Muscle of arm (tissue), 12 donors: ENCODE measurements around the gene WDR59. TPM values are rescaled to one million over a fixed set of nuclear protein-coding genes. Genes with fewer than 3 reads are reported as not detected.
"Not testable (repeated sequence)": the region's sequence is repeated elsewhere in the genome, so short reads cannot be mapped to it uniquely, and the experiment has no call there.

Source experiments
- DNase-seq: peaks from one replicate; pipeline ENCODE4 v3.0.0-alpha.2; 2013
- polyA plus RNA-seq, 12 donors: library from polyadenylated mRNA; unstranded; fragments of 120-200 nt; gene quantifications; one replicate each; pipeline ENCODE4 v1.2.1, GENCODE V29; 2013; ENCODE audit not compliant: insufficient read length in 12 of 12

WDR59 gene
- polyA plus RNA-seq, 12 donors, result 37.0 to 84.5 (median 48.7) TPM; not detected in 1

DNA sequence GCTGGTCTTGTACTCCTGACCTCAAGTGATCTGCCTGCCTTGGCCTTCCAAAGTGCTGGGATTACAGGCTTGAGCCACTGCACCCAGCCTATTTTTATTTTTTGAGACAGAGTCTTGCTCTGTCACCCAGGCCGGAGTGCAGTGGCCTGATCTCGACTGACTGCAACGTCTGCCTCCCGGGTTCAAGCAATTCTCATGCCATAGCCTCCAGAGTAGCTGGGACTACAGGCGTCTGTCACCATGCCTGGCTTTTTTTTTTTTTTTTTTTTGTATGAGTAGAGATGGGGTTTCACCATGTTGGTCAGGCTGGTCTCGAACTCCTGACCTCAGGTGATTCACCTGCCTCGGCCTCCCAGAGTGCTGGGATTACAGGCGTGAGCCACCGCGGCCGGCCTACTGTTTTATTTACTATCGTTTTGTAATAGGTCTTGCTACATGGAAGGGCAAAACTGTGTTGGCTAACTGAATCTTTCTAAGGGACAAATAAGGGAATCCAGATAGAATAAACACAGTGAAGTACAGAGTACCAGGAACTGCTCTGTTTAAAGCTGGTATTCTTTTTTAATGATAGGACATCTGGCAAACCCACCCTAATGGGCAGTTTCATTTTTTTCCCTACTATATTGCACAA lies 31.6 kb upstream of the WDR59 start:
- not testable (repeated sequence) for DNase-seq

DNA sequence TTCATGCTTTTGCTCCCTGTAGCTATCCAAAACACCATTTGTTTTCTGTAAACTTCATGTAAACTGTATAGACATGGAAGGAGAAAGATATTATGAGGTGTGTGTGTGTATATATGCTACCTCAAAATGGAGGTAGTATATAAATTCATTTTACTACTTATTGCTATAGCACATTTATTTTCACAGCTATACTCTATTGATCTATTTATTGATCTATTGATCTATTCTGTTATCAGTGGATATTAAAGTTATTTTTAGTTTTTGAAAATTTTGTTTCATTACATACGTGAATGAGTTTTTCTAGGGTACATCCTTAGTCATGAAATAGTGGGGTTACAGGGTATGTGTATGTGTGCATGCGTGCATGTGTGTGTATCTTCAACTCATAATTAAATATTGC lies 29.4 kb upstream of the WDR59 start:
- DNase-seq, result no peak

DNA sequence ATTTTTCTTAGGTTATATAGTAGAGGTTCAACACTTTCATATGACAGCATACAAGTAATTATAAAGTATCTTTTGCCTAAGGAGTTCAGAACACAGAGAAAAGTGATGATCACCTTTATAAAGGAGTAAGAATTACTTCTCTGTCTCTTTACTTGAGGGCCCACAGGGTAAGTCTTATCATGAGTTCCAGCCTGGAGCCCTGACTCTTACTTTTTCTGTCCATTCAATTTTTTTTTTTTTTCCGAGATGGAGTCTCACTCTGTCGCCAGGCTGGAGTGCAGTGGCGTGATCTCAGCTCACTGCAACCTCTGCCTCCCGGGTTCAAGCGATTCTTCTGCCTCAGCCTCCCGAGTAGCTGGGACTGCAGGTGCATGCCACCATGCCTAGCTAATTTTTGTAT lies 28.2 kb upstream of the WDR59 start:
- not testable (repeated sequence) for DNase-seq

DNA sequence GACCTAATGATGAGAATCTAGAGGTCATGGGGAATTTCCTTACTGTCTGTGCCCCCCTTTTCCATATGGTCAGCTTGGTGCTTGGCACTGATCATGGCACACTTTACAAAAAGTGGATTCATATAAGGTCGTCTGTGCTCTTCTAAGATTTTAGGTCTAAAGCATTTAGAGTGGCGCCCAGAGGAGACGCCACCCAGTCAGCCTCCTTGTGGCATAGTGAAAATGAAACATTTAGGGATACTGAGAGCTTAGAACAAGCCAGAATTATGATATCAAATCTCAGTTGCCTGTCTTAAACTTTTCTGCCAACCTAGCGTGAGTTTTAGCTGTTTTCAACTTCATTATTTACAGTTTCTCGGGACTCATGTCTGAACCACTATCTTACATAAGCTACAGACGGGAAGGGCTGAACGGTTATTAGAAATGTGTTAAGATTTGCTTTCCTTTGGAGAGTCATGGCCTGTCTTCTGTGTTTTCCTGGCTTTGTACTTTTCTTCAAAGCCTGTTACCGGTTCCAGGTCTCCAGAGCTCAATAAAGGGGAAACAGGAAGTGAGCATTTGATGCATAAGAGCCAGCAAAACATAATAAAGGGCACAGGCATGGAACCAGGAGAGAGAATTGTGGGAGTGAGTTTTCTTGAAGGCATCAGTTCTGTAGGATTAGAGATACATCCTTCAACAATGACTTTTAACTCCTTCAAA lies 27.6 kb upstream of the WDR59 start:
- DNase-seq, result no peak

DNA sequence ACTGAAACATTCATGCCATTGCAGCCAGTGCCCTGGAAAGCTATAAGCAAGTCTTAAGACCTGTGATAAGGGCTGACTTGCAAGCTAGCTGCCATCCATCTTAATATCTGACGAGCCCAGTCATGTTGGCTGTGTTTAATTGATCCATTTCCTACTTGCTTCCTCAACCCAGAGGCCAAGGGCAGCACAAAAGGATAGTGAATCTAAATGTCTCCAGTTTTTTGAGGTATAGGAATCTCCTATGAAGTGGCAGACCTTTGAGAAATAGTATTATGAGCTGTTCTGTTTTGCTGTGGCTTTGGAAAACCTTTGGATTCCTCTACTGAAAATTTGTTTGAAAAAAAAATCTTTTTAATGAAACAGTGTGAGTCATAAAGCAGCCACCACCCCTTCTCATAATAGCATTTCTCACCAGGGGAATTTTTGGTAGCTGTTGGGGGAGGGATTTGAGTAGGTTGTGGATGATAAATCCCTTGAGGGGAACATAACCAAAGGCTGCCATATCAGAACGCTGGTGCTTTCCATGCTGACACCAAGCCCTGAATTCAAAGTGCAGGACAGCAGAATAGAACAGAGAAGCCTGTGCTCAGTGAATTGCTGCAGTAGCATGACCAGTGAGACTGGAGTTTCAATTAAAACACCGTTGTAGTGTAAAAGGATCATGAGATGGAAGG lies 26.8 kb upstream of the WDR59 start:
- no peak for DNase-seq

DNA sequence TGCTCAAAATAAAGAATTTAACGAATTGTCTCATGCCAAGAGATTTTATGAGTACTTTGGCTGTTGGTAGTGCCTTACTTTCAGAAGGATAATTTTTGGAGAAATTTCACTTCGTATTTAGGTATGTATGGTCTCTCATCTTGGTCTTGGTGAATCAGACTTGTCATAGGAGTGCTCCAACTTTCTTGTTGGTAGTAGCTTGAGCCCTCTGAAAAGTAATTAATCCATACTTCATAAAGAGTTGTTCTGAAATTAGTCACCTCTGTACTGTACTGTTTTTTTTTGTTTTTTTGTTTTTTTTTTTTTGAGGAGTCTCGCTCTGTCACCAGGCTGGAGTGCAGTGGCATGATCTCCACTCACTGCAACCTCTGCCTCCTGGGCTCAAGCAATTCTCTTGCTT lies 25.5 kb upstream of the WDR59 start:
- no peak for DNase-seq

- no peak for DNase-seq
Observed at GRCh38 chr16:75007443-75007842, 22.5 kb upstream of the WDR59 start.

- no peak for DNase-seq
Observed at GRCh38 chr16:75005697-75006096, 20.8 kb upstream of the WDR59 start.

GRCh38 chr16:75004460-75004859 lies 19.5 kb upstream of the WDR59 start:
- no peak for DNase-seq

DNA sequence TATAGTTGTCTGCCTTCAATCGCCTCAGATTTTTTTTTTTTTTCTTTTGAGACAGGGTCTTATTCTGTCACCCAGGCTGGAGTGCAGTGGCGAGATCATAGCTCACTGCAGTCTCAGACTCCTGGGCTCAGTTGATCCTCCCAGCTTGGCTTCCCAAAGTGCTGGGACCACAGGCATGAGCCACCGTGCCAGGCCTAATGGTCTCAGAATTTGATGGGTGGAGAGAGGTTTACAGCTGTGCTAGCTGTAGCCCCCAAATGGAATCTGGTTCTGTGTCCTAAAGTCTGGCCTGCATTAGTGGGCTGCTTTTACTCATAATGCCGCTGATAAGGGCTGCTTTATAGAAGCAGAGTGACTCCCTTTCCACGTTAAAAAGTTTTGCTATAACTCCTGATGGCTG lies 19.0 kb upstream of the WDR59 start:
- DNase-seq, result no peak

GRCh38 chr16:75002474-75002873 lies 17.6 kb upstream of the WDR59 start:
- DNase-seq, result no peak

GRCh38 chr16:75000481-75001081 lies 15.7 kb upstream of the WDR59 start:
- DNase-seq, result no peak

DNA sequence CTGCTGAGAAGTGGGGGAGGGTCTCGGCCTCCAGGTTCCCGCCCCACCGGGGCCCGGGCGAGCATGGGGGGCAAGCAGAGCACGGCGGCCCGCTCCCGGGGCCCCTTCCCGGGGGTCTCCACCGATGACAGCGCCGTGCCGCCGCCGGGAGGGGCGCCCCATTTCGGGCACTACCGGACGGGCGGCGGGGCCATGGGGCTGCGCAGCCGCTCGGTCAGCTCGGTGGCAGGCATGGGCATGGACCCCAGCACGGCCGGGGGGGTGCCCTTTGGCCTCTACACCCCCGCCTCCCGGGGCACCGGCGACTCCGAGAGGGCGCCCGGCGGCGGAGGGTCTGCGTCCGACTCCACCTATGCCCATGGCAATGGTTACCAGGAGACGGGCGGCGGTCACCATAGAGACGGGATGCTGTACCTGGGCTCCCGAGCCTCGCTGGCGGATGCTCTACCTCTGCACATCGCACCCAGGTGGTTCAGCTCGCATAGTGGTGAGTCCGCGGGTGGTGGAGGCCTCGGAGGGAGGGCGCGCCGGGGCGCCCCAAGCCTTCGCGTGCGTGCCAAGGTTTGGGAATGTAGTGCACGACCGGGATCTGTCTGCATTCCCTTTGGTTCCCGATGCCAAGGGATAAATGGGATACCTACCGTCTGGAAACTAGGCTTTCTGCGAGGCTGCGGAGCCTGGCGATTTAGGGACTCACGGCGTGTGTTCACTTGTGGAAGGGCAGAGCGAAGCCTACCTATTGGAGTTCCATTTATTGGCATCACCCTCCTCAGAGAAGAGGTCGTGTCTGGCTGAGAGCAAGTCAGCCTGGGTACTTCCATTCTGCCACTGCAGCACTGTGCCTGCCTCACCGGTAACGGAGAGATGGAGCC lies 14.9 kb upstream of the WDR59 start:
- peak; percentile 34 for DNase-seq

GRCh38 chr16:74999219-74999608 lies 14.3 kb upstream of the WDR59 start:
- DNase-seq, result peak; percentile 38

DNA sequence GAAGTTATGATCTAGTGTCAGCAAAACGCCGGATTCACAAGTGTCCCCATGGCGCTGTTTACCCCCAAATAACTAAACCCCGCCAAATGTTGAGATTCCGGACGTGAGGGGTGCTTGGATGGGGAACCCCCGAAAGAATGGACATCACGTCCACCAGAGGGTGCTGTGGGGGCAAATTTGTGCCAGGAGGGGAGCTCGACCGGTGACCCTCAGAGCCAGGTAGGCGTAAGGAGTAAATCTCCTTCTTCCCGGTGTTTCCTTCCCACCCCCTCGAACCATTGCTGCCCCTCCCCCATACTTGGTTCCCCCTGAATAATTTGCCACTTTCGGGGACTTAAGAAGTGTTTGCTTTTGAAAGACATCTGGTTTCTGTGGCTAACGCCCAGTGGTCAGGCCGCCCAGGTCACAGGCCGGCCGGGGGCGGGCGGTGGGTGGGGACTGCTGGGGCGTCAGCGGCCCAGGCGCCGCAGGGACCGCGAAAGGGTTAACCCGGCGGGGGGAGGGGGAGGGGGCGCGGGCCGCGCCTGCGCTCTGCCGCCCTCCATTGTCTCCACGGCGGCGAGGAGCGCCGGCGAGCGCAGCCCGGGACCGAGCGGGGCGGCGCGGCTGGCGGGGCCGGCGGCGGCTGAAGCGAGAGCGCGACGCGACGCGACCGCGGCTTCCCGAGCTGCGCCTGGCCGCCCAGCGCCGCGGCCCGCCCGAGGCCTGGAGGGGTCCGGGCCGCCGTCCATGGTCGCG lies 13.7 kb upstream of the WDR59 start, which contains the start of gene ZNRF1:
ZNRF1 (plus strand) TSS at position 544 of the 738 bp plus-strand sequence. CDS start 648 bp downstream, outside the sequence.
- DNase-seq, result peak; percentile 91

DNA sequence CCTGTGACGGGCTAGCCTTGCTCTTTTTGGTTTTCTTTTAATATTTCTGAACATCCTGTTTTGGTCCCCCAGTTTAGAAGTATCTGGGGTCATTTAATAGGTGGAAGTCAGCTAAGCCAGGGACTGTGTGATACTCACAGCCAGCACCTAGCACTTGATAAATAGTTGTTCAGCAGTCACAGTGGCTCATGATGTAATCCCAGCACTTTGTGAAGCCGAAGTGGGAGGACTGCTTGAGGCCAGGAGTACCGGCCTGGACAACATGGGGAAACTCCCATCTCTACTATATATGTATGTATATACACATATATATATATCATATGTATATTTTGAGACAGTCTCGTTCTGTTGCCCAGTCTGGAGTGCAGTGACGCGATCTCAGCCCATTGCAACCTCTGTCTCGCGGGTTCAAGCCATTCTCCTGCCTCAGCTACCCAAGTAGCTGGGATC lies 12.1 kb upstream of the WDR59 start:
- no peak for DNase-seq

DNA sequence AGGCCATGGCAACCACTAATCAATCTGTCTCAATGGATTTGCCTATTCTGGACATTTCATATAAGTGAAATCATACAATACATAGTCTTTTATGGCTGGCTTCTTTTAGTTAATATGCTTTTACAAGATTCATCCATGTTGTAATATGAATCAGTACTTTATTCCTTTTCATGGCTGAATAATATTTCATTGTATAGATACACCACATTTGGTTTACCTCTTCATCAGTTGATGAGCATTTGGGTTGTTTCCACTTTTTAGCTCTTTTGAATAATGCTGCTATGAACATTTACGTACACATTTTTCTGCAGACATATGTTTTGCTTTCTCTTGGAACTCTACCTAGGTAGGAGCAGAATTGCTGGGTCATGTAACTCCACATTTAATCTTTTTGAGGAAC lies 11.1 kb upstream of the WDR59 start:
- no peak for DNase-seq

DNA sequence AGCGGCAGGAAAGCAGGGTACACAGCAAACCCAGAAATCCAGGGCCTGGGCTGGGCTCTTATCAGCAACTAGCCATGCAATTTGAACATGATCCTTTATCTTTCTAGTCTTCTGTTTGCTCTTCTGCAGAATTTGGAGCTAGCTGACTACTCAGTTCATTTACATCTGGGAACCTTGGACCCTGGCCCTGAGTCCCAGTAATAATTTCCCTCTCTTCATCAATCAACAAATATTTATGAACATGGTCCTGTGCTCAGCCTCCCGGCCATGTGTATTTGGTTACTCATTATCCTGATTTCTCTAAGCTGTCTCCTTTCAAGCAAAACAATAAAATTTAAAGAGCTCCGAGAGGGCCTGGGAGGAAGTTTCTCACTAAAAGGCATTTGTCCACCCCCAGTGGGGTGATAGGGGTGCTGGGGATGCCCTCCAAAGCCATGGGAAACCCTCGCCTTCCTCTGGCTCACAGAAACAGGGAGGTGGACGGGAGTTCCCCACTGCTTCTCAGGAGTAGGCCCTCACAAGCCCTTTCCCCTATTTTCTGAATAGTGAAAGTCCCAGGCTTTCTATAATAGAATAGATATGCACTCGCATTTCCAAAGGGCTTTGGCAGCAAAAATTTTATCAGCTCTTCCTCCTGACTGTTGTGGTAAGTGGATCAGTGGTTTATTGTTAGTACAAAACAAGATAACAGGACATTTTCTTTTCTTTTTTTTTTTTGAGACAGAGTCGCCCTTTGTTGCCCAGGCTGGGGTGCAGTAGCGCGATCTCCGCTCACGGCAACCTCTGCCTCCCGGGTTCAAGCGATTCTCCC lies 6.9 kb upstream of the WDR59 start:
- DNase-seq, result no peak

DNA sequence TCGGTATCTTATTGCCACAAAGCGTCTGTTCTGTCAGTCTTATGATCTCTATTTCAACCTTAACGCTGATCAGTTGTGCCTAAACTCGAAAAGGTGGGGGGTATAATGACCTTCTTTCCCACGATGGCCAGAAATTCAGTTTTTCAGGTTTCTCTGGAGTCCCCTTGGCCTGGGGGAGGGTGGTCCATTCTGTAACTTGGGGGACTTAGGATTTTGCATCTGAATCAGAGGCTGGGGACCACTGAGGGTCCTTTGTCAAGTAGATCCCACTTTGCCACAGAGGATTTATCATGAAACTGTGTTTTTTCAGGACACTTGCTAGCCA lies 6.3 kb upstream of the WDR59 start:
- no peak for DNase-seq

DNA sequence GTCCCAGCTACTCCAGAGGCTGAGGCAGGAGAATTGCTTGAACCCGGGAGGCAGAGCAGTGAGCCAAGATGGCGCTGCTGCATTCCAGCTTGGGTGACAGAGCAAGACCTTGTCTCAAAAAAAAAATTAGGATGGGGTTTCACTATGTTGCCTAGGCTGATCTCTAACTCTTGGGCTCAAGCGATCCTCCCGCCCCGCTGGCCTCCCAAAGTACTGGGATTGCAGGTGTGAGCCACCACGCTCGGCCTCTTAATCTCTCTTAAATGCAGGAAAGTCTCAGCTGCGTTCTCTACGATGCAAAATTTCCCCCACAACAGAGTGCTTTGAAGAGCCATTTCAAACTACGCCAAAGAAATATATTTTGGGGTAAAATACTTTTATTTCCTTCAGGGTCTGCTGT lies 5.9 kb upstream of the WDR59 start:
- DNase-seq, result no peak
